Left lung (tissue), 14 donors: ENCODE measurements around the gene GMFB. TPM values are rescaled to one million over a fixed set of nuclear protein-coding genes. Genes with fewer than 3 reads are reported as not detected.
A peak's percentile ranks its signal among the peaks of the same experiment; 100 is the strongest.

ENCODE experiments used
- ATAC-seq: fragments of 200-7000 bp; cut with Tn5 transposase; one replicate; pipeline ENCODE4 v1.9.1; 2020; ENCODE audit warnings: moderate library complexity
- DNase-seq, 4 donors: peaks; one replicate each; pipeline ENCODE4 v3.0.0-alpha.2; 2013 to 2020
- H3K27ac ChIP-seq, 2 donors: fragments of 200-600 bp; sonication (generic) in 1 of 2; one replicate each; pipeline versions ENCODE4 v1.5.0 to v1.8.0; 2020 to 2021
- H3K27me3 ChIP-seq, 2 donors: fragments of 200-600 bp; sonication (generic) in 1 of 2; one replicate each; pipeline versions ENCODE4 v1.5.0 to v1.8.0; 2020 to 2021
- H3K36me3 ChIP-seq, 2 donors: fragments of 200-600 bp; sonication (generic) in 1 of 2; one replicate each; pipeline versions ENCODE4 v1.5.0 to v1.8.0; 2020 to 2021
- H3K4me1 ChIP-seq, 2 donors: fragments of 200-600 bp; one replicate each; pipeline ENCODE4 v1.8.0; 2021
- H3K4me3 ChIP-seq, 2 donors: fragments of 200-600 bp; sonication (generic) in 1 of 2; one replicate each; pipeline versions ENCODE4 v1.5.0 to v1.8.0; 2020 to 2021; ENCODE audit warnings: mild to moderate bottlenecking in 1 of 2
- H3K9me3 ChIP-seq, 2 donors: fragments of 200-600 bp; sonication (generic) in 1 of 2; one replicate each; pipeline versions ENCODE4 v1.5.0 to v1.8.0; 2020 to 2021
- CTCF ChIP-seq, 2 donors: fragments of 200-600 bp; sonication (generic) in 1 of 2; IDR thresholded peaks; one replicate each; pipeline versions ENCODE4 v1.5.0 to v1.8.0; 2021; ENCODE audit warnings: antibody characterized with exemption in 2 of 2
- intact Hi-C, 2 donors: fragments of 100-400 bp; cut with DNase I; formaldehyde crosslinking; loops; one replicate each; pipeline versions ENCODE4 v1.11.2 to v1.14.2; 2022
- long read RNA-seq, 12 donors: library from polyadenylated mRNA in 2 of 12; unstranded in 2 of 12; transcript quantifications; one replicate each; pipeline ENCODE4 v2.0.0 and lab custom pipeline, GENCODE V29; 2019 to 2026
- polyA plus RNA-seq, 6 donors: library from polyadenylated mRNA; unstranded; fragments of 120-200 nt; gene quantifications; one replicate each; pipeline ENCODE4 v1.2.1, GENCODE V29; 2013; ENCODE audit not compliant: insufficient read length in 6 of 6
- total RNA-seq, 2 donors: library from RNA; stranded (reverse); fragmentation: NEBNext Ultra II Directional; extraction: Animal tissue kit (Norgen Biotek cat#: 25700); gene quantifications; one replicate each; pipeline ENCODE4 v1.2.1, GENCODE V29; 2021
- donor health status: DM: no; HTN: yes; CAD: no.
- donor health status: DM: no; HTN: no; CAD: no.

Gene GMFB
- total RNA-seq (10 to 100 TPM; 54.8 to 70.3 TPM), polyA plus RNA-seq (10 to 100 TPM; 67.2 to 73.9 (median 71.0) TPM)
- long read RNA-seq, donor 1, full-length matches to known transcripts, result 14 of 20 reads
- long read RNA-seq, donor 1, partial matches to known transcripts, result 6 of 20 reads
- long read RNA-seq, donor 1, other reads (novel, unspliced or antisense), result 0 of 20 reads
- long read RNA-seq, donor 2, full-length matches to known transcripts, result 8 of 8 reads
- long read RNA-seq, donor 2, partial matches to known transcripts, result 0 of 8 reads
- long read RNA-seq, donor 2, other reads (novel, unspliced or antisense), result 0 of 8 reads
- long read RNA-seq, donor 3, full-length matches to known transcripts, result 13 of 20 reads
- long read RNA-seq, donor 3, partial matches to known transcripts, result 0 of 20 reads
- long read RNA-seq, donor 3, other reads (novel, unspliced or antisense), result 7 of 20 reads
- long read RNA-seq, donor 4, full-length matches to known transcripts, result 3 of 4 reads
- long read RNA-seq, donor 4, partial matches to known transcripts, result 0 of 4 reads
- long read RNA-seq, donor 4, other reads (novel, unspliced or antisense), result 1 of 4 reads
- long read RNA-seq, donor 5, full-length matches to known transcripts, result 9 of 14 reads
- long read RNA-seq, donor 5, partial matches to known transcripts, result 5 of 14 reads
- long read RNA-seq, donor 5, other reads (novel, unspliced or antisense), result 0 of 14 reads
- long read RNA-seq, donor 6, full-length matches to known transcripts, result 8 of 8 reads
- long read RNA-seq, donor 6, partial matches to known transcripts, result 0 of 8 reads
- long read RNA-seq, donor 6, other reads (novel, unspliced or antisense), result 0 of 8 reads
- long read RNA-seq, donor 7, full-length matches to known transcripts, result 12 of 12 reads
- long read RNA-seq, donor 7, partial matches to known transcripts, result 0 of 12 reads
- long read RNA-seq, donor 7, other reads (novel, unspliced or antisense), result 0 of 12 reads
- long read RNA-seq, donor 8, full-length matches to known transcripts, result 15 of 26 reads
- long read RNA-seq, donor 8, partial matches to known transcripts, result 11 of 26 reads
- long read RNA-seq, donor 8, other reads (novel, unspliced or antisense), result 0 of 26 reads
- long read RNA-seq, donor 9, result 0 reads
- long read RNA-seq, donor 10, full-length matches to known transcripts, result 5 of 5 reads
- long read RNA-seq, donor 10, partial matches to known transcripts, result 0 of 5 reads
- long read RNA-seq, donor 10, other reads (novel, unspliced or antisense), result 0 of 5 reads
- long read RNA-seq, donor 11, full-length matches to known transcripts, result 32 of 37 reads
- long read RNA-seq, donor 11, partial matches to known transcripts, result 5 of 37 reads
- long read RNA-seq, donor 11, other reads (novel, unspliced or antisense), result 0 of 37 reads
- long read RNA-seq, donor 12, full-length matches to known transcripts, result 9 of 9 reads
- long read RNA-seq, donor 12, partial matches to known transcripts, result 0 of 9 reads
- long read RNA-seq, donor 12, other reads (novel, unspliced or antisense), result 0 of 9 reads

- Histone ChIP-seq H3K9me3 (no peaks in the 10 kb centered on the region), H3K27me3 (no peaks in the 10 kb centered on the region), H3K4me3 (peak within 1 kb of the TSS; percentile 72 to 81), H3K36me3 (no peaks in the 10 kb centered on the region), H3K4me1 (peaks cover 17 to 52% of the 10 kb centered on the region in 2 donors), H3K27ac (peak within 1 kb of the TSS; percentile 91 to 96)
- intact Hi-C loops, result no loop called here
- TF ChIP-seq CTCF (IDR thresholded peaks at IDR 0.05), result peak; percentile 27 to 34
- DNase-seq (peak; percentile 89 to 97 (median 93)), ATAC-seq (peak; percentile 95)
Measured at GRCh38 chr14:54488646-54489317, at the start of gene GMFB. GMFB (minus strand) TSS chr14:54488980; CDS start chr14:54488927, 53 bp downstream.

DNA sequence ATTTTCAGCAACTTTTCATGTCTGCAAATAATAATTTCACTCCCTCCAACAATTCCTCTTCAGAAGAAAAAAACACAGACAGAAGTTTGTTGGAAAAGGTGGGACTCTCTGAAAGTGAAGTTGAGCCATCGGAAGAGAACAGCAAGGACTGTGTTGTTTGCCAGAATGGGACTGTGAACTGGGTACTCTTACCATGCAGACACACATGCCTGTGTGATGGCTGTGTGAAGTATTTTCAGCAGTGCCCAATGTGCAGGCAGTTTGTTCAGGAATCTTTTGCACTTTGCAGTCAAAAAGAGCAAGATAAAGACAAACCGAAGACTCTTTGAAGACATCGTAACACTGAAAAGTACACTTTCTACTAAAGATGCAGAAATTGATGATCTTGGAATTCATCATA is 49.3 kb upstream of the GMFB start:
- Histone ChIP-seq H3K27ac (no peak overlapping the region), H3K27me3 (no peaks in the 10 kb centered on the region), H3K36me3 (peaks cover 0 to 23% of the 10 kb centered on the region in 2 donors), H3K4me3 (no peak overlapping the region), H3K4me1 (no peaks in the 10 kb centered on the region), H3K9me3 (no peaks in the 10 kb centered on the region)
- no peak for ATAC-seq
- TF ChIP-seq CTCF (IDR thresholded peaks at IDR 0.05), result no peak
- intact Hi-C loops, result no loop called here
- no peak for DNase-seq

- no peak for TF ChIP-seq CTCF (IDR thresholded peaks at IDR 0.05)
- H3K4me1 ChIP-seq, result no peaks in the 10 kb centered on the region
- H3K27ac ChIP-seq, result no peak overlapping the region
- ATAC-seq, result no peak
- no peaks in the 10 kb centered on the region for H3K27me3 ChIP-seq
- intact Hi-C loops, result no loop called here
- H3K4me3 ChIP-seq, result no peak overlapping the region
- no peaks in the 10 kb centered on the region for H3K9me3 ChIP-seq
- DNase-seq, result no peak
- H3K36me3 ChIP-seq, result peaks cover 0 to 23% of the 10 kb centered on the region in 2 donors
Measured at GRCh38 chr14:54537651-54538050, 48.9 kb upstream of the GMFB start.

DNA sequence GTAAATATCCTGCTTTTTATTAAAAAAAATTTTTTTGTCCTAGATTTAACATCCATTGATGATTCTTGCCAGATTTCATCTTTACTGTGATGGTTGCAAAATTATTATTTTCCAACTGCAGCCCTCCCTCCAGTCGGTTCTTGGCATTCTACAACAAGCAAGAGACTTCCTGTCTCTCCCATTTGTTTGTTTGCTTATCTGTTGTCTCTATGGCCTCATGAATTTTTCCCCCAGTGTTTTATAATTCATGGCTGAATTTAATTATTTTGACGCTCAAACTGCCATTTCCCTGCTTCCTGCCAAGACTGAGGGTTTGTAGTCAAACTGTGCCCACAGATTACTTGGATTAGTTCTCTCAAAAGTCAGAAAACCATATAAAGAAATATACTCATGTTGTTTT is 46.9 kb upstream of the GMFB start:
- intact Hi-C loops, result no loop called here
- no peaks in the 10 kb centered on the region for H3K9me3 ChIP-seq
- H3K4me1 ChIP-seq, result no peaks in the 10 kb centered on the region
- H3K27ac ChIP-seq, result no peak overlapping the region
- DNase-seq (peak in 2 of 4 donors; percentile 19 to 49), ATAC-seq (no peak)
- TF ChIP-seq CTCF (IDR thresholded peaks at IDR 0.05), result no peak
- H3K4me3 ChIP-seq, result no peak overlapping the region
- H3K36me3 ChIP-seq, result peaks cover 0 to 26% of the 10 kb centered on the region in 2 donors
- no peaks in the 10 kb centered on the region for H3K27me3 ChIP-seq
